Ishikawa (cell line): ENCODE data around the gene DGKZ.
A peak's percentile ranks its signal among the peaks of the same experiment; 100 is the strongest.

ENCODE experiments used
- CEBPB ChIP-seq: IDR thresholded peaks from 2 replicates; pipeline ENCODE4 v1.6.1; 2012
- CREB1 ChIP-seq: IDR thresholded peaks from 2 replicates; pipeline ENCODE4 v1.6.1; 2012; ENCODE audit warnings: low read depth
- EGR1 ChIP-seq: IDR thresholded peaks from 2 replicates; pipeline ENCODE4 v1.6.1; 2012
- EP300 ChIP-seq: IDR thresholded peaks from 2 replicates; pipeline ENCODE4 v1.6.1; 2012; ENCODE audit warnings: borderline replicate concordance
- FOXM1 ChIP-seq: IDR thresholded peaks from 2 replicates; pipeline ENCODE4 v1.6.1; 2012; ENCODE audit warnings: low read depth, borderline replicate concordance
- NFIC ChIP-seq: IDR thresholded peaks from 2 replicates; pipeline ENCODE4 v1.6.1; 2012
- RAD21 ChIP-seq: IDR thresholded peaks from 2 replicates; pipeline ENCODE4 v1.6.1; 2012; ENCODE audit warnings: low read depth
- TAF1 ChIP-seq: IDR thresholded peaks from 2 replicates; pipeline ENCODE4 v1.6.1; 2012; ENCODE audit warnings: low read depth, mild to moderate bottlenecking
- TCF12 ChIP-seq: IDR thresholded peaks from 2 replicates; pipeline ENCODE4 v1.6.1; 2012; ENCODE audit warnings: low read depth
- TEAD4 ChIP-seq: IDR thresholded peaks from 2 replicates; pipeline ENCODE4 v1.6.1; 2012
- YY1 ChIP-seq: IDR thresholded peaks from 2 replicates; pipeline ENCODE4 v1.6.1; 2012; ENCODE audit warnings: low read depth
- ZBTB7A ChIP-seq: IDR thresholded peaks from 2 replicates; pipeline ENCODE4 v1.6.1; 2012; ENCODE audit warnings: low read depth
- TF ChIP-seq, protein P1 (sequence below): IDR thresholded peaks from 2 replicates; pipeline ENCODE4 v1.6.1; 2012; ENCODE audit warnings: low read depth, mild to moderate bottlenecking
- TF ChIP-seq, protein P2 (sequence below): IDR thresholded peaks from 2 replicates; pipeline ENCODE4 v1.6.1; 2012
- TF ChIP-seq, protein P3 (sequence below): IDR thresholded peaks from 2 replicates; pipeline ENCODE4 v1.6.1; 2012

Gene DGKZ

DNA sequence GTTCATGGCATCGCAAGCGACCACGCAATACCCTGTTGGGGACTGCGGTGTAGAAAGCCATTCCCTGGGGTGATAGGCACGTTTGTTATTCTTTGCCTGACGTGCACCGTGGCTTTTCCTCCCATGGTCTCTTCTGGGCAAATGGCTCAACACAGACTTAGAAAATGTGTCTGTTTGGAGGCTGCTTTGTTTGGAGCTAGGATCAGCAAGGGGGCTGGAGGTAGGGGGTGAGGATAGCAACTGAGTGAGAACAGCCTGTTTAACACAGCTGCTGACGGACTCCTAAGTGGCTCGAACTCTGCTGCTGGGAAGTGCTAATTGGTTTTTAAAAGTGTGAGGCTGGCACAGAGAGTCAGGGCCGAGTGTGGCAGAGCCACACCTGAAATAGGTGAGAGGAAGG, 60.4 kb downstream of the DGKZ start:
- no peak for TF ChIP-seq EGR1
- TF ChIP-seq, protein P1, sequence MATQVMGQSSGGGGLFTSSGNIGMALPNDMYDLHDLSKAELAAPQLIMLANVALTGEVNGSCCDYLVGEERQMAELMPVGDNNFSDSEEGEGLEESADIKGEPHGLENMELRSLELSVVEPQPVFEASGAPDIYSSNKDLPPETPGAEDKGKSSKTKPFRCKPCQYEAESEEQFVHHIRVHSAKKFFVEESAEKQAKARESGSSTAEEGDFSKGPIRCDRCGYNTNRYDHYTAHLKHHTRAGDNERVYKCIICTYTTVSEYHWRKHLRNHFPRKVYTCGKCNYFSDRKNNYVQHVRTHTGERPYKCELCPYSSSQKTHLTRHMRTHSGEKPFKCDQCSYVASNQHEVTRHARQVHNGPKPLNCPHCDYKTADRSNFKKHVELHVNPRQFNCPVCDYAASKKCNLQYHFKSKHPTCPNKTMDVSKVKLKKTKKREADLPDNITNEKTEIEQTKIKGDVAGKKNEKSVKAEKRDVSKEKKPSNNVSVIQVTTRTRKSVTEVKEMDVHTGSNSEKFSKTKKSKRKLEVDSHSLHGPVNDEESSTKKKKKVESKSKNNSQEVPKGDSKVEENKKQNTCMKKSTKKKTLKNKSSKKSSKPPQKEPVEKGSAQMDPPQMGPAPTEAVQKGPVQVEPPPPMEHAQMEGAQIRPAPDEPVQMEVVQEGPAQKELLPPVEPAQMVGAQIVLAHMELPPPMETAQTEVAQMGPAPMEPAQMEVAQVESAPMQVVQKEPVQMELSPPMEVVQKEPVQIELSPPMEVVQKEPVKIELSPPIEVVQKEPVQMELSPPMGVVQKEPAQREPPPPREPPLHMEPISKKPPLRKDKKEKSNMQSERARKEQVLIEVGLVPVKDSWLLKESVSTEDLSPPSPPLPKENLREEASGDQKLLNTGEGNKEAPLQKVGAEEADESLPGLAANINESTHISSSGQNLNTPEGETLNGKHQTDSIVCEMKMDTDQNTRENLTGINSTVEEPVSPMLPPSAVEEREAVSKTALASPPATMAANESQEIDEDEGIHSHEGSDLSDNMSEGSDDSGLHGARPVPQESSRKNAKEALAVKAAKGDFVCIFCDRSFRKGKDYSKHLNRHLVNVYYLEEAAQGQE = no peak
- no peak for TF ChIP-seq TAF1
- no peak for TF ChIP-seq TCF12
- no peak for TF ChIP-seq YY1
- TF ChIP-seq, protein P2, sequence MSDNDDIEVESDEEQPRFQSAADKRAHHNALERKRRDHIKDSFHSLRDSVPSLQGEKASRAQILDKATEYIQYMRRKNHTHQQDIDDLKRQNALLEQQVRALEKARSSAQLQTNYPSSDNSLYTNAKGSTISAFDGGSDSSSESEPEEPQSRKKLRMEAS = no peak
- TF ChIP-seq, protein P3, sequence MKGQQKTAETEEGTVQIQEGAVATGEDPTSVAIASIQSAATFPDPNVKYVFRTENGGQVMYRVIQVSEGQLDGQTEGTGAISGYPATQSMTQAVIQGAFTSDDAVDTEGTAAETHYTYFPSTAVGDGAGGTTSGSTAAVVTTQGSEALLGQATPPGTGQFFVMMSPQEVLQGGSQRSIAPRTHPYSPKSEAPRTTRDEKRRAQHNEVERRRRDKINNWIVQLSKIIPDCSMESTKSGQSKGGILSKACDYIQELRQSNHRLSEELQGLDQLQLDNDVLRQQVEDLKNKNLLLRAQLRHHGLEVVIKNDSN = no peak
- no peak for TF ChIP-seq FOXM1
- no peak for TF ChIP-seq EP300
- no peak for TF ChIP-seq CREB1
- TF ChIP-seq CEBPB = no peak
- TF ChIP-seq RAD21 = no peak
- TF ChIP-seq TEAD4 = no peak
- no peak for TF ChIP-seq ZBTB7A
- TF ChIP-seq NFIC = no peak

DNA sequence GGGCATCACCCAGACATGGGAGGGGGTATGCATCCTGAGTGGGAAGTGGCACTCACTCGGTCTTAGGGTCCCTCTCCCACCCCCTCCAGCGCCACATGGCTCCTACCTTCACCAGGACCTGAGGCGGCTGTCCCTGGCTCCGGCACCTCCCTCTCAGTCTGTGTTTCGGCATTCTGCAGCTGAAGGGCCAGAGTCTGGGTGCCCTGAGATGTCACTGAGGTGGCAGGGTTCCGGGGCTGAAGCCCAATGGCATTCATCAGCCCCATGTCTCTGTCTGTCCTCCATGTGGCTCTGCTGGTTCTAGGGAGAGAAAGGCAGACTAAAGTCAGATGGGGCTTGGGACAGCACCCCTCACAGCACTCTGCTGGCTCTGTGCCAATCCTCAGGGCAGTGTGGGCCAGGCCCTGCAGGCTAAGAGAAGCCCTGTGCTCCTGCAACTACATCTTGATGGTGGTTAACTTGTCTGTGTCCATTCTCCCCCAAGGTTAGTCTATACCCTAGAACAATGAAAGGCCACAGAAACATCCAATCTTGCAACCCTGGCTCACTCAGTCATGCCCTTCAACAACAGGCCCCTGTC, 61.2 kb downstream of the DGKZ start:
- TF ChIP-seq NFIC (no peak), TCF12 (no peak), YY1 (no peak), CEBPB (no peak), RAD21 (no peak), EP300 (no peak), CREB1 (no peak), TAF1 (no peak), TEAD4 (no peak), FOXM1 (no peak), EGR1 (no peak), ZBTB7A (no peak)
- TF ChIP-seq, protein P3 = no peak
- TF ChIP-seq, protein P2 = no peak
- TF ChIP-seq, protein P1 = no peak

DNA sequence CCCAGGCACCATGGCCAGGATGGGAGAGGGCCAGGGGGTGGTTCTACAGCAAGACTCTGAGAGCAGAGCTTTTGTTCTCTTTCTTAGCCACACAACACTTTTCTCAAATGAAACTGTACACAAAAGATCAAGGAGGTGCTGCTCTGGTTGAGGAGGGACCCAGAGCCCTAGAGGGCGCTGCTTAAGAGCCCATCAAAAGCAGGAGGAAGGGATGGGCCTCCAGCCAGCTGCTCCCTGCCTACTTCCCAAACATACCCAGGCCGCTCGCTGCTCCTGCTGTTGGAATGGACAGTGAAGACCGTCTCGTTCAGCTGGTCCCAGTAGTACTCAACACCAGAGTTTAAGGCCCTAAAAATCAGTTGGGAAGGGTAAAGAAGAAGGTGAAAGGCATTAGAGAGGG, 62.8 kb downstream of the DGKZ start:
- TF ChIP-seq FOXM1 = no peak
- TF ChIP-seq, protein P1 = no peak
- TF ChIP-seq TCF12 = no peak
- TF ChIP-seq RAD21 = peak; percentile 18
- TF ChIP-seq CEBPB = no peak

DNA sequence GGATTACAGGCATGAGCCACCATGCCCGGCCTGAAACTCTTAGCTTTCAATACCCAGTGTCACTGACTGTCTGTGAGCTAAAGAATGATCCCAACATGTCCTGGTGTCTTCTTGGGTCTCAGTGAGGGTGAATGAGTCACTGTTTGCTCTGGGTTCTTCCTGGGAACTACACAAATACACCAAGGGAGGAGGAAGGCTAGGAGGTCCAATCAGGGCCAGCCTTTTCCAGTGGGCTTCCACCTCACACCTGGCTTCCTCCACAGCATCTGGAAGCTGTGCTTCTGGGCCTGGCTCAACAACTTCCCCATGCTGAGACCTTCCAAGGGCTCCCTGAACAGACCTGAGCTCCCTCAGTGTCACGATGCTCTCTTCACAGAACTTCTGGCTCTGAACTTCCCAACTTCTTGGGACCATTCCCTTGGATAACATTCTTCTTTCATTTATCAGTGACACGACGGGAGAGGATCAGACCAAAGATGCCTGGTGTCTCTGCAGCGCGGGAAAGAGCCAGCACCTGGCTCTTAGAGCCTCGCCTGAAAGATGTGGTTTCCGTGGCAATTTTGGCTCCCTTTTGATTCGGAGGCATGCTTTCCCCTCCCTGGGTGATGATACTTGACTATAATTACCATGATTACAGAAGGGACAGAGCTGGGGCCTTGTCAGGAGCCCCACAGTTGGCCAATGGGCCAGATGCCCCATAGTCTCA, 66.7 kb downstream of the DGKZ start:
- TF ChIP-seq EGR1 (no peak), ZBTB7A (no peak), TEAD4 (no peak), YY1 (no peak), RAD21 (no peak), CREB1 (no peak), FOXM1 (no peak)
- TF ChIP-seq, protein P2 = no peak
- TF ChIP-seq, protein P3 = no peak
- TF ChIP-seq, protein P1 = no peak
